K562 (cell line): ENCODE measurements around the gene PCDH12. TPM values are rescaled to one million over a fixed set of nuclear protein-coding genes. Genes with fewer than 3 reads are reported as not detected.
A peak's percentile ranks its signal among the peaks of the same experiment; 100 is the strongest.

Experiments
- BRD4 ChIP-seq: fragments of 200-600 bp; sonication (generic); IDR thresholded peaks from 2 replicates; pipeline ENCODE4 v1.6.1; 2017; ENCODE audit warnings: inconsistent platforms
- IFI16 ChIP-seq: fragments of 250-450 bp; sonication (Bioruptor Pico); IDR thresholded peaks from 2 replicates; pipeline ENCODE4 v2.1.2; 2022; ENCODE audit warnings: mild to moderate bottlenecking, inconsistent platforms
- MLX ChIP-seq, 2 experiments: fragments of 450-650 bp in 1 of 2; sonication (generic) in 1 of 2; formaldehyde crosslinking; conservative IDR thresholded peaks; 2 replicates each; pipeline versions ENCODE4 v1.4.0 to v1.8.1; 2020 to 2022; ENCODE audit warnings: mild to moderate bottlenecking in 1 of 2, missing genetic modification reagents in 1 of 2
- NCOA4 ChIP-seq: fragments of 450-650 bp; IDR thresholded peaks from 2 replicates; pipeline ENCODE4 v1.6.1; 2018; ENCODE audit warnings: mild to moderate bottlenecking; ENCODE audit not compliant: partially characterized antibody
- NFIC ChIP-seq: fragments of 450-650 bp; IDR thresholded peaks from 2 replicates; pipeline ENCODE4 v1.6.1; 2017; ENCODE audit warnings: mild to moderate bottlenecking, inconsistent platforms
- POLR2G ChIP-seq: fragments of 200-400 bp; formaldehyde crosslinking; IDR thresholded peaks from 2 replicates; pipeline ENCODE4 v1.6.1; 2017; ENCODE audit warnings: low read depth, mild to moderate bottlenecking, antibody characterized with exemption, low read length, moderate library complexity
- SOX6 ChIP-seq: fragments of 450-650 bp; IDR thresholded peaks from 2 replicates; pipeline ENCODE4 v1.6.1; 2014; ENCODE audit warnings: mild to moderate bottlenecking
- SUPT5H ChIP-seq: fragments of 450-650 bp; IDR thresholded peaks from 2 replicates; pipeline ENCODE4 v1.6.1; 2016
- TOE1 ChIP-seq, 2 experiments: fragments of 450-650 bp in 1 of 2; sonication (generic) in 1 of 2; formaldehyde crosslinking in 1 of 2; IDR thresholded peaks; 2 replicates each; pipeline versions ENCODE4 v1.7.1 to v1.8.0; 2016 to 2022; ENCODE audit warnings: borderline replicate concordance in 2 of 2, mild to moderate bottlenecking in 2 of 2, antibody characterized with exemption in 1 of 2, inconsistent platforms in 1 of 2, low read depth in 1 of 2, missing genetic modification reagents in 1 of 2, moderate library complexity in 1 of 2
- ZNF644 ChIP-seq: fragments of 200-800 bp; sonication (Bioruptor generic); IDR thresholded peaks from 2 replicates; pipeline ENCODE4 v1.6.1; 2016; ENCODE audit warnings: low read depth, missing genetic modification characterization, missing compliant biosample characterization
- ZNF695 ChIP-seq: fragments of 450-650 bp; formaldehyde crosslinking; IDR thresholded peaks from 2 replicates; pipeline ENCODE4 v1.4.0; 2020; ENCODE audit warnings: mild to moderate bottlenecking, moderate library complexity
- polyA plus RNA-seq, 8 experiments: library from polyadenylated mRNA; depleted of rRNA in 4 of 8; stranded (reverse) in 5 of 8; unstranded in 3 of 8; fragments of >200 nt; fragmentation: Nextera tagmentation in 2 of 8; fragmentation: Illumina TruSeq in 1 of 8; extraction: Ambion mirVana in 2 of 8; extraction: Trizol in 1 of 8; gene quantifications; 2 replicates each; pipeline versions ENCODE4 v1.2.1 to v1.2.3, GENCODE V29; 2011 to 2014; ENCODE audit warnings: inconsistent platforms in 1 of 8, missing spikeins in 1 of 8
- total RNA-seq, 7 experiments: library from RNA; depleted of rRNA in 6 of 7; stranded (reverse); fragments of >200 nt in 6 of 7; fragmentation: Illumina TruSeq in 2 of 7; extraction: Trizol in 2 of 7; gene quantifications; 2 replicates each; pipeline versions ENCODE4 v1.2.1 to v1.2.3, GENCODE V29; 2011 to 2021; ENCODE audit warnings: low replicate concordance in 1 of 7
- TF ChIP-seq, protein P1 (sequence below), 2 experiments: fragments of 450-650 bp; conservative IDR thresholded peaks; 2 replicates each; pipeline ENCODE4 v1.6.1; 2017; ENCODE audit warnings: mild to moderate bottlenecking in 2 of 2, moderate library complexity in 2 of 2
- TF ChIP-seq, protein P2 (sequence below), 2 experiments: fragments of 450-650 bp; formaldehyde crosslinking in 1 of 2; IDR thresholded peaks; 2 replicates each; pipeline versions ENCODE4 v1.4.0 to v1.6.1; 2014 to 2020; ENCODE audit warnings: mild to moderate bottlenecking in 2 of 2, borderline replicate concordance in 1 of 2, low read depth in 1 of 2

PCDH12 gene
- total and polyA plus RNA-seq, 9 of the 15 experiments (the other 6 are each of a cell fraction or from before 2014, with no cell fraction given): 0.01 to 0.04 (median 0.01) TPM; not detected in 4

GRCh38 chr5:141923448-141924313 is 34.3 kb downstream of the PCDH12 start, which contains the start of gene DELE1 (continued):
- TF ChIP-seq, protein P1, sequence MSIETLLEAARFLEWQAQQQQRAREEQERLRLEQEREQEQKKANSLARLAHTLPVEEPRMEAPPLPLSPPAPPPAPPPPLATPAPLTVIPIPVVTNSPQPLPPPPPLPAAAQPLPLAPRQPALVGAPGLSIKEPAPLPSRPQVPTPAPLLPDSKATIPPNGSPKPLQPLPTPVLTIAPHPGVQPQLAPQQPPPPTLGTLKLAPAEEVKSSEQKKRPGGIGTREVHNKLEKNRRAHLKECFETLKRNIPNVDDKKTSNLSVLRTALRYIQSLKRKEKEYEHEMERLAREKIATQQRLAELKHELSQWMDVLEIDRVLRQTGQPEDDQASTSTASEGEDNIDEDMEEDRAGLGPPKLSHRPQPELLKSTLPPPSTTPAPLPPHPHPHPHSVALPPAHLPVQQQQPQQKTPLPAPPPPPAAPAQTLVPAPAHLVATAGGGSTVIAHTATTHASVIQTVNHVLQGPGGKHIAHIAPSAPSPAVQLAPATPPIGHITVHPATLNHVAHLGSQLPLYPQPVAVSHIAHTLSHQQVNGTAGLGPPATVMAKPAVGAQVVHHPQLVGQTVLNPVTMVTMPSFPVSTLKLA (conservative IDR thresholded peaks at IDR 0.05): peak; percentile 64 to 77
- TF ChIP-seq BRD4 (0 out of 2 replicates have a peak, but pooled peaks have one; percentile 74), NFIC (peak; percentile 64), POLR2G (peak; percentile 99), ZNF644 (peak; percentile 72; the same call in 1 of the 2 replicates), SUPT5H (peak; percentile 98), NCOA4 (no peak), IFI16 (CRISPR knock-in tag) (no peak), TOE1 (IDR thresholded peaks at IDR 0.05; ENCODE audit: borderline replicate concordance) (peak; percentile 42; the same call in 1 of the 2 replicates), TOE1 (CRISPR knock-in tag; IDR thresholded peaks at IDR 0.05; ENCODE audit: borderline replicate concordance, low read depth) (no peak), MLX (CRISPR knock-in tag; conservative IDR thresholded peaks at IDR 0.05) (no peak), ZNF695 (CRISPR knock-in tag) (no peak), SOX6 (peak; percentile 30; the same call in 1 of the 2 replicates)
- TF ChIP-seq, protein P2, sequence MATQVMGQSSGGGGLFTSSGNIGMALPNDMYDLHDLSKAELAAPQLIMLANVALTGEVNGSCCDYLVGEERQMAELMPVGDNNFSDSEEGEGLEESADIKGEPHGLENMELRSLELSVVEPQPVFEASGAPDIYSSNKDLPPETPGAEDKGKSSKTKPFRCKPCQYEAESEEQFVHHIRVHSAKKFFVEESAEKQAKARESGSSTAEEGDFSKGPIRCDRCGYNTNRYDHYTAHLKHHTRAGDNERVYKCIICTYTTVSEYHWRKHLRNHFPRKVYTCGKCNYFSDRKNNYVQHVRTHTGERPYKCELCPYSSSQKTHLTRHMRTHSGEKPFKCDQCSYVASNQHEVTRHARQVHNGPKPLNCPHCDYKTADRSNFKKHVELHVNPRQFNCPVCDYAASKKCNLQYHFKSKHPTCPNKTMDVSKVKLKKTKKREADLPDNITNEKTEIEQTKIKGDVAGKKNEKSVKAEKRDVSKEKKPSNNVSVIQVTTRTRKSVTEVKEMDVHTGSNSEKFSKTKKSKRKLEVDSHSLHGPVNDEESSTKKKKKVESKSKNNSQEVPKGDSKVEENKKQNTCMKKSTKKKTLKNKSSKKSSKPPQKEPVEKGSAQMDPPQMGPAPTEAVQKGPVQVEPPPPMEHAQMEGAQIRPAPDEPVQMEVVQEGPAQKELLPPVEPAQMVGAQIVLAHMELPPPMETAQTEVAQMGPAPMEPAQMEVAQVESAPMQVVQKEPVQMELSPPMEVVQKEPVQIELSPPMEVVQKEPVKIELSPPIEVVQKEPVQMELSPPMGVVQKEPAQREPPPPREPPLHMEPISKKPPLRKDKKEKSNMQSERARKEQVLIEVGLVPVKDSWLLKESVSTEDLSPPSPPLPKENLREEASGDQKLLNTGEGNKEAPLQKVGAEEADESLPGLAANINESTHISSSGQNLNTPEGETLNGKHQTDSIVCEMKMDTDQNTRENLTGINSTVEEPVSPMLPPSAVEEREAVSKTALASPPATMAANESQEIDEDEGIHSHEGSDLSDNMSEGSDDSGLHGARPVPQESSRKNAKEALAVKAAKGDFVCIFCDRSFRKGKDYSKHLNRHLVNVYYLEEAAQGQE (IDR thresholded peaks at IDR 0.05; ENCODE audit: borderline replicate concordance): no peak
- TF ChIP-seq, protein P2 (CRISPR knock-in tag; IDR thresholded peaks at IDR 0.05; ENCODE audit: low read depth): peak; percentile 72
